ENCODE results near the gene CEP89.

- TF ChIP-seq CTCF (IDR thresholded peaks at IDR 0.05) (no peak), POLR2A (IDR thresholded peaks at IDR 0.05) (no peak)
Observed at GRCh38 chr19:32998722-32999121, 27.0 kb upstream of the CEP89 start.
